Neural progenitor cell (in vitro differentiated cells): ENCODE data around the gene PDHX. TPM values are rescaled to one million over a fixed set of nuclear protein-coding genes. Genes with fewer than 3 reads are reported as not detected.
"Not testable (repeated sequence)": the region's sequence is repeated elsewhere in the genome, so short reads cannot be mapped to it uniquely, and the experiment has no call there.

Experiments
- DNase-seq: peaks from one replicate; pipeline ENCODE4 v3.0.0-alpha.2; 2016; ENCODE audit warnings: low spot score
- H2AFZ ChIP-seq: fragments of 200-600 bp; sonication (generic); replicated peaks from 2 replicates; pipeline ENCODE4 v1.6.1; 2016; ENCODE audit warnings: antibody characterized with exemption
- H3F3A ChIP-seq: fragments of 200-600 bp; sonication (generic); 2 replicates; pipeline ENCODE4 v1.6.1; 2016; ENCODE audit warnings: antibody characterized with exemption, low read depth
- H3K27ac ChIP-seq: fragments of 200-600 bp; sonication (generic); 2 replicates; pipeline ENCODE4 v1.5.1; 2016; ENCODE audit warnings: mild to moderate bottlenecking
- H3K27me3 ChIP-seq: fragments of 200-600 bp; sonication (generic); 2 replicates; pipeline ENCODE4 v1.6.1; 2016; ENCODE audit warnings: mild to moderate bottlenecking, moderate library complexity
- H3K36me3 ChIP-seq: fragments of 200-600 bp; sonication (generic); 2 replicates; pipeline ENCODE4 v1.5.1; 2016
- H3K4me1 ChIP-seq: fragments of 200-600 bp; sonication (generic); 2 replicates; pipeline ENCODE4 v1.6.1; 2016; ENCODE audit warnings: mixed run types
- H3K4me2 ChIP-seq: fragments of 200-600 bp; sonication (generic); 2 replicates; pipeline ENCODE4 v1.6.1; 2016
- H3K4me3 ChIP-seq: fragments of 200-600 bp; sonication (generic); 2 replicates; pipeline ENCODE4 v1.5.1; 2016
- H3K79me2 ChIP-seq: fragments of 200-600 bp; sonication (generic); 2 replicates; pipeline ENCODE4 v1.6.1; 2016; ENCODE audit warnings: low read depth
- H3K9ac ChIP-seq: fragments of 200-600 bp; sonication (generic); 2 replicates; pipeline ENCODE4 v1.6.1; 2016
- H3K9me3 ChIP-seq: fragments of 200-600 bp; sonication (generic); 2 replicates; pipeline ENCODE4 v1.5.1; 2016; ENCODE audit warnings: low read depth
- H4K20me1 ChIP-seq: fragments of 200-600 bp; sonication (generic); 2 replicates; pipeline ENCODE4 v1.6.1; 2016; ENCODE audit warnings: low read depth
- H3K27ac Mint-ChIP-seq: 3 replicates; pipeline ENCODE4 v1.8.0; 2021; ENCODE audit warnings: mixed read lengths
- H3K27me3 Mint-ChIP-seq: 2 replicates; pipeline ENCODE4 v1.8.0; 2022; ENCODE audit warnings: low read depth, mild to moderate bottlenecking, inconsistent platforms, moderate library complexity, mixed read lengths; ENCODE audit not compliant: insufficient read depth
- H3K36me3 Mint-ChIP-seq: 3 replicates; pipeline ENCODE4 v1.8.0; 2021; ENCODE audit warnings: mixed read lengths
- H3K4me1 Mint-ChIP-seq: 3 replicates; pipeline ENCODE4 v1.8.0; 2021; ENCODE audit warnings: mixed read lengths
- H3K4me3 Mint-ChIP-seq: 3 replicates; pipeline ENCODE4 v1.8.0; 2021; ENCODE audit warnings: mild to moderate bottlenecking, moderate library complexity, mixed read lengths
- H3K9me3 Mint-ChIP-seq: 3 replicates; pipeline ENCODE4 v1.8.0; 2020; ENCODE audit warnings: mixed read lengths
- EZH2 ChIP-seq: fragments of 200-600 bp; sonication (generic); IDR thresholded peaks from 2 replicates; pipeline ENCODE4 v1.6.1; 2017; ENCODE audit warnings: antibody characterized with exemption, mild to moderate bottlenecking, moderate library complexity
- EZH2phosphoT487 ChIP-seq: fragments of 200-600 bp; sonication (generic); IDR thresholded peaks from 2 replicates; pipeline ENCODE4 v1.6.1; 2017; ENCODE audit warnings: antibody characterized with exemption
- total RNA-seq: library from RNA; depleted of rRNA; stranded (reverse); fragments of >200 nt; gene quantifications from 2 replicates; pipeline ENCODE4 v1.2.3, GENCODE V29; 2015; ENCODE audit warnings: low replicate concordance
- TF ChIP-seq, protein P1 (sequence below): fragments of 200-600 bp; sonication (generic); IDR thresholded peaks from 2 replicates; pipeline ENCODE4 v1.5.1; 2017; ENCODE audit warnings: antibody characterized with exemption, mild to moderate bottlenecking

Gene PDHX
- total RNA-seq, 1 donor from 2014 or later: 38.4 TPM

GRCh38 chr11:35017528-35018342 is 101.3 kb downstream of the PDHX start:
- Histone ChIP-seq H3K9ac (no peak overlapping the region), H3K79me2 (no peaks in the 10 kb centered on the region), H3K27me3 (no peaks in the 10 kb centered on the region), H3K4me1 (no peaks in the 10 kb centered on the region), H3K36me3 (no peaks in the 10 kb centered on the region), H3F3A (no peaks in the 10 kb centered on the region), H3K4me3 (no peak overlapping the region), H3K4me2 (no peak overlapping the region), H3K27ac (no peak overlapping the region), H2AFZ (peak overlapping the region; percentile 31), H3K9me3 (no peaks in the 10 kb centered on the region), H4K20me1 (no peaks in the 10 kb centered on the region)
- H3K4me3 Mint-ChIP-seq: no peak overlapping the region
- no peak overlapping the region for H3K27ac Mint-ChIP-seq
- no peak for TF ChIP-seq EZH2phosphoT487
- TF ChIP-seq, protein P1, sequence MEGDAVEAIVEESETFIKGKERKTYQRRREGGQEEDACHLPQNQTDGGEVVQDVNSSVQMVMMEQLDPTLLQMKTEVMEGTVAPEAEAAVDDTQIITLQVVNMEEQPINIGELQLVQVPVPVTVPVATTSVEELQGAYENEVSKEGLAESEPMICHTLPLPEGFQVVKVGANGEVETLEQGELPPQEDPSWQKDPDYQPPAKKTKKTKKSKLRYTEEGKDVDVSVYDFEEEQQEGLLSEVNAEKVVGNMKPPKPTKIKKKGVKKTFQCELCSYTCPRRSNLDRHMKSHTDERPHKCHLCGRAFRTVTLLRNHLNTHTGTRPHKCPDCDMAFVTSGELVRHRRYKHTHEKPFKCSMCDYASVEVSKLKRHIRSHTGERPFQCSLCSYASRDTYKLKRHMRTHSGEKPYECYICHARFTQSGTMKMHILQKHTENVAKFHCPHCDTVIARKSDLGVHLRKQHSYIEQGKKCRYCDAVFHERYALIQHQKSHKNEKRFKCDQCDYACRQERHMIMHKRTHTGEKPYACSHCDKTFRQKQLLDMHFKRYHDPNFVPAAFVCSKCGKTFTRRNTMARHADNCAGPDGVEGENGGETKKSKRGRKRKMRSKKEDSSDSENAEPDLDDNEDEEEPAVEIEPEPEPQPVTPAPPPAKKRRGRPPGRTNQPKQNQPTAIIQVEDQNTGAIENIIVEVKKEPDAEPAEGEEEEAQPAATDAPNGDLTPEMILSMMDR: no peak
- no peak for TF ChIP-seq EZH2
- H3K4me1 Mint-ChIP-seq: peaks cover 3% of the 10 kb centered on the region
- no peaks in the 10 kb centered on the region for H3K36me3 Mint-ChIP-seq
- H3K27me3 Mint-ChIP-seq: peaks cover 4% of the 10 kb centered on the region
- no peaks in the 10 kb centered on the region for H3K9me3 Mint-ChIP-seq
- DNase-seq: no peak

GRCh38 chr11:35021589-35021988 is 105.2 kb downstream of the PDHX start:
- H3K4me2 ChIP-seq: no peak overlapping the region
- DNase-seq: no peak
- H3K4me1 ChIP-seq: no peaks in the 10 kb centered on the region
- H3K36me3 ChIP-seq: no peaks in the 10 kb centered on the region
- Mint-ChIP-seq H3K4me1 (no peaks in the 10 kb centered on the region), H3K27ac (no peak overlapping the region), H3K36me3 (peaks cover 2% of the 10 kb centered on the region), H3K27me3 (peaks cover 4% of the 10 kb centered on the region), H3K9me3 (peaks cover 17% of the 10 kb centered on the region), H3K4me3 (no peak overlapping the region)
- TF ChIP-seq EZH2phosphoT487 (no peak), EZH2 (no peak)
- TF ChIP-seq, protein P1: no peak
- H3K9me3 ChIP-seq: no peaks in the 10 kb centered on the region
- no peak overlapping the region for H3K4me3 ChIP-seq
- H4K20me1 ChIP-seq: no peaks in the 10 kb centered on the region
- H3K27ac ChIP-seq: no peak overlapping the region
- H3K79me2 ChIP-seq: no peaks in the 10 kb centered on the region
- no peaks in the 10 kb centered on the region for H3K27me3 ChIP-seq
- H2AFZ ChIP-seq: no peak overlapping the region
- no peaks in the 10 kb centered on the region for H3F3A ChIP-seq
- H3K9ac ChIP-seq: no peak overlapping the region

- H3K36me3 ChIP-seq, H4K20me1 ChIP-seq, H3K9ac ChIP-seq, H3F3A ChIP-seq, H3K27me3 Mint-ChIP-seq, H3K4me2 ChIP-seq, H3K4me3 Mint-ChIP-seq, H3K27me3 ChIP-seq, DNase-seq, H3K27ac Mint-ChIP-seq, H3K4me1 Mint-ChIP-seq, H3K27ac ChIP-seq, H3K36me3 Mint-ChIP-seq, H3K79me2 ChIP-seq, H3K9me3 ChIP-seq, H3K4me1 ChIP-seq, H2AFZ ChIP-seq, H3K4me3 ChIP-seq: not testable (repeated sequence)
- H3K9me3 Mint-ChIP-seq: peaks cover 17% of the 10 kb centered on the region
Measured at GRCh38 chr11:35023940-35024339, 107.5 kb downstream of the PDHX start.

DNA sequence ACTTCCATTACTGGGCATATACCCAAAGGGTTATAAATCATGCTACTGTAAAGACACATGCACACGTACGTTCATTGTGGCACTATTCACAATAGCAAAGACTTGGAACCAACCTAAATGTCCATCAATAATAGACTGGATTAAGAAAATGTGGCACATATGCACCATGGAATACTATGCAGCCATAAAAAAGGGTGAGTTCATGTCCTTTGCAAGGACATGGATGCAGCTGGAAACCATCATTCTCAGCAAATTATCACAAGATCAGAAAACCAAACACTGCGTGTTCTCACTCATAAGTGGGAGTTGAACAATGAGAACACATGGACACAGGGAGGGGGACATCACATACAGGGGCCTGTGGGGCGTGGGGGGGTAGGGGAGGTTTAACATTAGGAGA is 111.6 kb downstream of the PDHX start:
- not testable (repeated sequence) for H3F3A ChIP-seq, H2AFZ ChIP-seq, H3K4me2 ChIP-seq, H4K20me1 ChIP-seq, H3K9ac ChIP-seq, H3K36me3 ChIP-seq, H3K4me3 Mint-ChIP-seq, DNase-seq, H3K4me1 ChIP-seq, H3K9me3 ChIP-seq, H3K4me1 Mint-ChIP-seq, H3K27me3 ChIP-seq, H3K4me3 ChIP-seq, H3K36me3 Mint-ChIP-seq, H3K79me2 ChIP-seq, H3K27ac ChIP-seq, H3K27ac Mint-ChIP-seq, H3K27me3 Mint-ChIP-seq
- peaks cover 17% of the 10 kb centered on the region for H3K9me3 Mint-ChIP-seq
